Nephron progenitor cell (in vitro differentiated cells): Measurements from ENCODE around the gene EFHC1.
A peak's percentile ranks its signal among the peaks of the same experiment; 100 is the strongest.

Experiments used
- DNase-seq: peaks from one replicate; pipeline ENCODE4 v3.0.0; 2021
- H3K27ac Mint-ChIP-seq: 2 replicates; pipeline ENCODE4 v1.8.0; 2021; ENCODE audit warnings: mild to moderate bottlenecking, moderate library complexity, mixed read lengths
- H3K27me3 Mint-ChIP-seq: 2 replicates; pipeline ENCODE4 v1.8.0; 2021; ENCODE audit warnings: mild to moderate bottlenecking, low read depth, mixed read lengths; ENCODE audit not compliant: poor library complexity
- H3K36me3 Mint-ChIP-seq: 2 replicates; pipeline ENCODE4 v1.8.0; 2021; ENCODE audit warnings: low read depth, mixed read lengths
- H3K4me1 Mint-ChIP-seq: 2 replicates; pipeline ENCODE4 v1.8.0; 2021; ENCODE audit warnings: mixed read lengths
- H3K4me3 Mint-ChIP-seq: 2 replicates; pipeline ENCODE4 v1.8.0; 2021; ENCODE audit warnings: mild to moderate bottlenecking, moderate library complexity, mixed read lengths
- H3K9me3 Mint-ChIP-seq: 2 replicates; pipeline ENCODE4 v1.8.0; 2021; ENCODE audit warnings: mild to moderate bottlenecking, moderate library complexity, mixed read lengths
- TF ChIP-seq, protein P1 (sequence below): fragments of 200-600 bp; sonication (generic); IDR thresholded peaks from 2 replicates; pipeline ENCODE4 v1.5.0; 2021; ENCODE audit warnings: antibody characterized with exemption

EFHC1 gene

GRCh38 chr6:52572536-52572935 lies 152.4 kb downstream of the EFHC1 start:
- H3K4me1 Mint-ChIP-seq: peaks cover 86% of the 10 kb centered on the region
- TF ChIP-seq, protein P1, sequence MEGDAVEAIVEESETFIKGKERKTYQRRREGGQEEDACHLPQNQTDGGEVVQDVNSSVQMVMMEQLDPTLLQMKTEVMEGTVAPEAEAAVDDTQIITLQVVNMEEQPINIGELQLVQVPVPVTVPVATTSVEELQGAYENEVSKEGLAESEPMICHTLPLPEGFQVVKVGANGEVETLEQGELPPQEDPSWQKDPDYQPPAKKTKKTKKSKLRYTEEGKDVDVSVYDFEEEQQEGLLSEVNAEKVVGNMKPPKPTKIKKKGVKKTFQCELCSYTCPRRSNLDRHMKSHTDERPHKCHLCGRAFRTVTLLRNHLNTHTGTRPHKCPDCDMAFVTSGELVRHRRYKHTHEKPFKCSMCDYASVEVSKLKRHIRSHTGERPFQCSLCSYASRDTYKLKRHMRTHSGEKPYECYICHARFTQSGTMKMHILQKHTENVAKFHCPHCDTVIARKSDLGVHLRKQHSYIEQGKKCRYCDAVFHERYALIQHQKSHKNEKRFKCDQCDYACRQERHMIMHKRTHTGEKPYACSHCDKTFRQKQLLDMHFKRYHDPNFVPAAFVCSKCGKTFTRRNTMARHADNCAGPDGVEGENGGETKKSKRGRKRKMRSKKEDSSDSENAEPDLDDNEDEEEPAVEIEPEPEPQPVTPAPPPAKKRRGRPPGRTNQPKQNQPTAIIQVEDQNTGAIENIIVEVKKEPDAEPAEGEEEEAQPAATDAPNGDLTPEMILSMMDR: no peak
- peaks cover 2% of the 10 kb centered on the region for H3K36me3 Mint-ChIP-seq
- H3K27me3 Mint-ChIP-seq: peaks cover 8% of the 10 kb centered on the region
- no peak for DNase-seq
- no peaks in the 10 kb centered on the region for H3K9me3 Mint-ChIP-seq
- no peak overlapping the region for H3K4me3 Mint-ChIP-seq
- H3K27ac Mint-ChIP-seq: peak overlapping the region; percentile 75

DNA sequence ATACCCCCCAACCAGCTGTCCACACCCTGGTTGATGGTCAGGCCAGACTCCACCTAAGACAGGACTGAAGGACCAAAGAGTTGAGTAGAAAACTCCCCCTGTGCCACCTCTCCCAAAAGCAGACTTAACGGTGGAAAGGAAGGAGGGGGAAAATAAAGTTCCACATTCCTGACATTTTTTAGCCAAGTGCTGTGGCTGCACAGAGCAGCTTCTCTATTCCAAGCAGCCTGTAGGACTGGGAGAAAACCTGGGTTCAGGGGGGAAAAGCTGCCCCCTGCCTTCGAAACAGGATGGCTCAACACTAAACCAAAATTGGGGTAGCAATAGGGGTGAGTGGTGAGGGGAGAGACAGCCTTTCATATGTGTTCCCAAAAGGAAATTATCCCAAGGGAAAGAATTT lies 153.2 kb downstream of the EFHC1 start:
- peak overlapping the region; percentile 75 for H3K27ac Mint-ChIP-seq
- H3K4me1 Mint-ChIP-seq: peaks cover 81% of the 10 kb centered on the region
- peaks cover 8% of the 10 kb centered on the region for H3K27me3 Mint-ChIP-seq
- peak; percentile 16 for DNase-seq
- TF ChIP-seq, protein P1: no peak
- H3K36me3 Mint-ChIP-seq: peaks cover 4% of the 10 kb centered on the region
- no peaks in the 10 kb centered on the region for H3K9me3 Mint-ChIP-seq
- H3K4me3 Mint-ChIP-seq: peak overlapping the region; percentile 62
